MCF 10A (cell line): Measurements from ENCODE around the gene GNG7. TPM values are rescaled to one million over a fixed set of nuclear protein-coding genes. Genes with fewer than 3 reads are reported as not detected.

Source experiments
- BruUV-seq: library from RNA; stranded (reverse); fragments of 400-500 nt; replicated peaks from 2 replicates; lab custom pipeline; 2021; lab: Mats Ljungman, UMichigan
- CTCF ChIA-PET: fragments of 300-600 bp; sonication (Branson Sonifier 250); formaldehyde crosslinking; extraction: SDS; loops from one replicate; lab custom pipeline; 2021; ENCODE audit warnings: antibody characterized with exemption, inconsistent platforms; lab: Yijun Ruan, JAX
- POLR2A ChIA-PET: fragments of 300-600, 350-650 bp; sonication (Branson Sonifier 250); formaldehyde crosslinking; extraction: SDS; loops from one replicate; lab custom pipeline; 2020; ENCODE audit warnings: antibody characterized with exemption, inconsistent platforms; lab: Yijun Ruan, JAX
- DNase-seq: peaks from one replicate; pipeline ENCODE4 v3.0.0-alpha.2; 2018; ENCODE audit not compliant: unreplicated experiment
- H3K27ac Mint-ChIP-seq: one replicate; pipeline ENCODE4 v1.8.0; 2022; ENCODE audit warnings: mild to moderate bottlenecking, low read depth, mixed read lengths; ENCODE audit not compliant: unreplicated experiment
- H3K27me3 Mint-ChIP-seq: one replicate; pipeline ENCODE4 v1.8.0; 2022; ENCODE audit warnings: mixed read lengths; ENCODE audit not compliant: insufficient read depth, unreplicated experiment
- H3K36me3 Mint-ChIP-seq: one replicate; pipeline ENCODE4 v1.8.0; 2022; ENCODE audit warnings: mild to moderate bottlenecking, moderate library complexity, mixed read lengths; ENCODE audit not compliant: insufficient read depth, unreplicated experiment
- H3K4me1 Mint-ChIP-seq: one replicate; pipeline ENCODE4 v1.8.0; 2022; ENCODE audit warnings: mixed read lengths; ENCODE audit not compliant: insufficient read depth, unreplicated experiment
- H3K4me3 Mint-ChIP-seq: one replicate; pipeline ENCODE4 v1.8.0; 2022; ENCODE audit warnings: mild to moderate bottlenecking, moderate library complexity, mixed read lengths; ENCODE audit not compliant: unreplicated experiment
- H3K9me3 Mint-ChIP-seq: one replicate; pipeline ENCODE4 v1.8.0; 2022; ENCODE audit warnings: mixed read lengths; ENCODE audit not compliant: unreplicated experiment
- intact Hi-C: fragments of 100-400 bp; cut with micrococcal nuclease; formaldehyde crosslinking; loops from 2 replicates; pipeline ENCODE4 v1.14.1; 2022
- total RNA-seq: library from RNA; stranded (reverse); gene quantifications from 2 replicates; pipeline ENCODE4 v1.2.3, GENCODE V29; 2022
- TF ChIP-seq, protein P1 (sequence below): fragments of 200-600 bp; IDR thresholded peaks from one replicate; pipeline ENCODE4 v1.8.0; 2022; ENCODE audit warnings: antibody characterized with exemption, mild to moderate bottlenecking; ENCODE audit not compliant: unreplicated experiment

The GNG7 gene
- total RNA-seq, 1 experiment from 2014 or later: 0.51 TPM

DNA sequence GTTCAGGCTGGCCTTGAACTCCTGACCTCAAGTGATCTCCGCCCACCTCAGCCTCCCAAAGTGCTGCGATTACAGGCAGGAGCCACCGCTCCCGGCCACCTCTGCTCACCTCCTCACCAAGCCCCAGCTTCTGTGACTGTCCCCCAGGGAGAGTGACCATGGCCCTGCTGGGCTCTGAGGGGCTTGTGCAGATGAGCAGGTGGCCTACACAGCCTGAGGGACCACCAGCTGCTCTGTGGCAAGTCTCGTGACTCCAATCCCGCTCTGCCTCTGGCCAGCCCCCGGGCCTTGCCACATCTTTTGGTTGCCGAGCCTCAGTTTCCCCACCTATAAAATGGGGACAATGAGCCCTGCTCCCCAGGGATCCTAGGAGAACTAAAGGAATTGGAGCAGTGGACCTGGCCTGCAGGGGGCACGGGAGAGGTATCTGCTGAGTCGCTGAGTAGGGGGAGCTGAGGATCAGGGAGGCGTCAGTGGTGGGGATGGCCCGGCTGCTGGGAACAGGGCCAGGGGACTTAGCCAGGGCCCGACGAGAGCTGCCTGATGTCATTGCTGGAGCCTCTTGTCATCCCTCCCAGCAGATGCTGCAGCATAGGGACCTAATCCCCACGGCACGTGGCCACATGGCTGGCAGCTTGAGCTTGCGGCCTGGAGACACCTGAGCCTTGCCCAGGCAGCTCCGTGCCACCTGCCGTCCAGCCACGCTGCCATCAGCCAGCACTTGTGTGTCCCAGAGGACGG is 151.9 kb downstream of the GNG7 start:
- DNase-seq: no peak
- CTCF ChIA-PET: no interaction called here
- no TSS peak for BruUV-seq
- Mint-ChIP-seq H3K27ac (no peak overlapping the region), H3K36me3 (no peaks in the 10 kb centered on the region), H3K4me3 (no peak overlapping the region), H3K9me3 (no peaks in the 10 kb centered on the region), H3K4me1 (peaks cover 12% of the 10 kb centered on the region), H3K27me3 (no peaks in the 10 kb centered on the region)
- intact Hi-C loops: no loop called here
- TF ChIP-seq, protein P1, sequence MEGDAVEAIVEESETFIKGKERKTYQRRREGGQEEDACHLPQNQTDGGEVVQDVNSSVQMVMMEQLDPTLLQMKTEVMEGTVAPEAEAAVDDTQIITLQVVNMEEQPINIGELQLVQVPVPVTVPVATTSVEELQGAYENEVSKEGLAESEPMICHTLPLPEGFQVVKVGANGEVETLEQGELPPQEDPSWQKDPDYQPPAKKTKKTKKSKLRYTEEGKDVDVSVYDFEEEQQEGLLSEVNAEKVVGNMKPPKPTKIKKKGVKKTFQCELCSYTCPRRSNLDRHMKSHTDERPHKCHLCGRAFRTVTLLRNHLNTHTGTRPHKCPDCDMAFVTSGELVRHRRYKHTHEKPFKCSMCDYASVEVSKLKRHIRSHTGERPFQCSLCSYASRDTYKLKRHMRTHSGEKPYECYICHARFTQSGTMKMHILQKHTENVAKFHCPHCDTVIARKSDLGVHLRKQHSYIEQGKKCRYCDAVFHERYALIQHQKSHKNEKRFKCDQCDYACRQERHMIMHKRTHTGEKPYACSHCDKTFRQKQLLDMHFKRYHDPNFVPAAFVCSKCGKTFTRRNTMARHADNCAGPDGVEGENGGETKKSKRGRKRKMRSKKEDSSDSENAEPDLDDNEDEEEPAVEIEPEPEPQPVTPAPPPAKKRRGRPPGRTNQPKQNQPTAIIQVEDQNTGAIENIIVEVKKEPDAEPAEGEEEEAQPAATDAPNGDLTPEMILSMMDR: no peak
- POLR2A ChIA-PET: interaction anchor here (0.6 kb wide), 1 partner anchor 136 kb away, joined by 3 read pairs; no protein-coding TSS in a partner anchor

DNA sequence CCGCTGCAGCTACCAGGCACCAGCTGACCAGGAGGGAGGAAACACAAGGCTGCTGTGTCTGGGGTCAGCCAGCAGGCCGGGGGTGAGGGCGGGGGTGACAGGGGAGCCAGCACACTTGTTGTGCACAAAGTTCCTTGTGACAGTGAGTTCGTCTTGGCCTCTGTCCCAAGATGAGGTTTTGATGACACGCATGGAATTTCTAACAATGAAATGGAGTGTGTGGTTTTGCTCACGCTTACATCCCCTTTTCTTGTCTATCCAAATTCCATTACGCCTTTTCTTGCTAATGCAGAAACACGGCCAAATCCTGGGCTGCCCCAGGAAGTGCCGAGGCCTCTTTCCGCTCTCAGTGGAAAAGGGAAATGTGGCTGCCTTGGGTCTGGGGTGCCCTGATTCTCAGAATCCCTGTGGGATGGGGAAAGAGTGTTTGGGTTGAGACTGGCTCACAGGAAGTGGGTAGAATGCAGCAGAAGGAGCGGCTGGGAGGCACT is 152.7 kb downstream of the GNG7 start:
- intact Hi-C loops: no loop called here
- no peak overlapping the region for H3K27ac Mint-ChIP-seq
- BruUV-seq: no TSS peak
- no peak overlapping the region for H3K4me3 Mint-ChIP-seq
- peaks cover 7% of the 10 kb centered on the region for H3K4me1 Mint-ChIP-seq
- CTCF ChIA-PET: no interaction called here
- H3K36me3 Mint-ChIP-seq: no peaks in the 10 kb centered on the region
- H3K27me3 Mint-ChIP-seq: no peaks in the 10 kb centered on the region
- TF ChIP-seq, protein P1: no peak
- no peaks in the 10 kb centered on the region for H3K9me3 Mint-ChIP-seq
- DNase-seq: peak; percentile 53
- POLR2A ChIA-PET: interaction anchor here (0.6 kb wide), 1 partner anchor 136 kb away, joined by 3 read pairs; no protein-coding TSS in a partner anchor

DNA sequence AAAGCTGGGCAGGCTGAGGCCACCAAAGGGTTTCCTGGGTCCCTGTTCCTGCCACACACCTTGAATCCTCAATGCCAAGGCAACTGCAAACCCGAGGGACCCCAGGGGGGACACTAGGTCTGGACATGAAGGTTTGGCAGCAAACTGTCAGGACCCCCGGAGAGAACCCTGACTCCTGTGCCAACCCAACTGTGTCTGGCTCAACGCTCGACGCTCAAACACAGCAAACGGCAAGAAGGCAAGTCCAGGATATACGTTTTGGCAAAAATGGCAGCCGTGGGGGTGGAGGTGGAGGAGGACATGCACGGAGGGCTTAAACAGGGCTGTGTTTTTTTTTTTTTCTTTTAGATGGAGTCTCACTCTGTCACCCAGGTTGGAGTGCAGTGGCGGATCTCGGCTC is 153.5 kb downstream of the GNG7 start:
- intact Hi-C loops: no loop called here
- H3K4me1 Mint-ChIP-seq: peaks cover 8% of the 10 kb centered on the region
- BruUV-seq: no TSS peak
- ChIA-PET POLR2A (no interaction called here), CTCF (no interaction called here)
- H3K36me3 Mint-ChIP-seq: peaks cover 3% of the 10 kb centered on the region
- H3K9me3 Mint-ChIP-seq: no peaks in the 10 kb centered on the region
- no peaks in the 10 kb centered on the region for H3K27me3 Mint-ChIP-seq
- DNase-seq: no peak
- H3K27ac Mint-ChIP-seq: no peak overlapping the region
- no peak overlapping the region for H3K4me3 Mint-ChIP-seq
- TF ChIP-seq, protein P1: no peak

DNA sequence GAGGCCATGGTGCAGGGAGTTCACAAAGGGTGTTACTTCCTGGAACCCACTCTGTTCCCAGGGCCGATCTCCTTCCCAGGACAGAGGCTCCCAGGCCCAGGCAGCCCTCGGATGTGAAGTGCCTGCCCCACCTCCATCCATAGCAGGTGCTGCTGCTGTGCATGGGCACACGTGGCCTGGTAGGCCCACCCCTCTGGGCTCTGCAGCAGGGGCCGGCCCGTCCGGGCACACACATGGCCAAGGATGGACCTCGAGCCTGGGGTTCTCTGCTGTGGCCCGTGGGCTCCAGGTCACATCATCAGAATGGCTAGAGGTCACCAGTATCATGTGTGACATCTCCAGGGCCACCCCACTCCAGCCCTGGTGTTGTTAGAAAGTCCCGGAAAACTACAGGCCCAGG is 154.8 kb downstream of the GNG7 start:
- Mint-ChIP-seq H3K9me3 (no peaks in the 10 kb centered on the region), H3K4me3 (no peak overlapping the region), H3K27ac (no peak overlapping the region), H3K36me3 (peaks cover 7% of the 10 kb centered on the region), H3K27me3 (no peaks in the 10 kb centered on the region), H3K4me1 (peaks cover 15% of the 10 kb centered on the region)
- TF ChIP-seq, protein P1: no peak
- intact Hi-C loops: no loop called here
- ChIA-PET POLR2A (no interaction called here), CTCF (interaction anchor here (0.7 kb wide), 1 partner anchor 89 kb away, joined by 3 read pairs; no protein-coding TSS in a partner anchor)
- BruUV-seq: no TSS peak
- DNase-seq: no peak
